Measurements from ENCODE around the gene TSG101. TPM values are rescaled to one million over a fixed set of nuclear protein-coding genes. Genes with fewer than 3 reads are reported as not detected.

The TSG101 gene
- total RNA-seq, 1 donor from 2014 or later = 54.5 TPM

DNA sequence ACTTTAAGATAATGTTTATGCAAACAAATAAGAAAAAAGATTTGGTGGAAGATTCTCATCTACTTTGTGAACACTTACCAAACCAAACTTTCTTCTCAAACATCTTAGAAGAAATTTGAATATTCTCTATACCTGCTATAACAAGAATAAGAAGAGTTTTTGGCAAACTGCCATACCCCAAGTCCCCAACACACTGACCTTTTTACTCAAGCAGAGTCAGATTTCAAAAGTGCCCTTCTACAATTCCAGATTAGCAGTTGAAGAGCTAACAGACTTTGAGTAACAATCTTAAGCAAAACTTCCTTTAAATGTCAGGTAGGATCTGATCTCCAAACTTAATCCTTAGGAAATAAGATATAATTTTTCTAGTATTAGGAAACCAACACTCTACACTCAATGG is 33.9 kb downstream of the TSG101 start:
- DNase-seq = no peak

GRCh38 chr11:18491924-18492323 is 34.8 kb downstream of the TSG101 start:
- no peak for DNase-seq

DNA sequence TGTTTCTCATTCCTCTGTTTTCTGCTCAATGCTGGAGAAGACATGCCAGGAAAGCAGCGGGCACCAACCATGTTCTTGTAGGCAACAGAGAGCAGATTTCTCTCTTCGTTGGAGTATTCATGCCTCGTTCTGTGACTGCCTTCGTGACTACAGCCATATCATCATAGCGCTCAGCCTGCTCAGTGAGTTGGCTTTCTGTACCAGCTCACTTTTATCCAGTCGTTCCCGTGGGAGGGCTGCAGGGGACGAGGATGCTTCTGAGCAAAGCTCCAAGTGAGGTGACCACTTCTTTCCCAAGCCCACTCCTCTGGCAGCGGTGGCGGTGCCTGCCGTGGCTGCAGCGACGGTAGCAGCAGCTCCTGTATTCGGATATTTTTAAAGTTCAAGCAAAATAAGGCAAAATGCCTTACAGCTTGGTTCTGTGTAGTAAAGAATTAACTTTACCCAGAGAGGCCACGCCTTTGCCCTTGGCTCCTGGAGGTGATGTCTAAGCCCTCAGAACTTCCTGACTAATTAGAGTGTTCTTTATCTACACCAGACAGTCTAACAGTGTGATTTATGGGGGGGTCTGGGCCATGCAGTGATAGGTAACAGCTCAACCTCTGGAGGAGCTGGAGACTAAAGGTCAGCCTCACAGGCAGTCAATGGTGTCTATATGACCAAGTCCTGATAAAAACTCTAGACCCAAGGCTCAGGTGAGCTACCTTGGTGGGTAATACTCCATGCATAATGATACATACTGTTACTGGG is 35.8 kb downstream of the TSG101 start:
- no peak for DNase-seq

DNA sequence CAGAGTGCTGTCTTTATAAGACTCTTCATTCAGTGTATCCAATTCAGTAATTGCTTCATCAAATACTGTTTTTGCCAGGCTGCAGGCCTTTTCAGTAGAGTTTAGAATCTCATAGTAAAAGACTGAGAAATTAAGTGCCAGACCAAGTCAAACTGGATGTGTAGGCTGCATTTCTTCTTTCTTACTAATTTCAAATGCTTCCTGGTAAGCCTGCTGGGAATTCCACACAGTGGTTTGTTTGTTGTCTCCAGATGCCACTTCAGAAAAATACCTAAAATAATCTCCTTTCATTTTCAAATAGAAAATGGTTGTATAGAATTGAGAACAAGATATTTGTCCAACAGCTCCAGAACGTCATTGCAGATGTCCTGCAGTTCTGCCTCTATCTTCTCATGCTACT is 36.4 kb downstream of the TSG101 start:
- DNase-seq = no peak

DNA sequence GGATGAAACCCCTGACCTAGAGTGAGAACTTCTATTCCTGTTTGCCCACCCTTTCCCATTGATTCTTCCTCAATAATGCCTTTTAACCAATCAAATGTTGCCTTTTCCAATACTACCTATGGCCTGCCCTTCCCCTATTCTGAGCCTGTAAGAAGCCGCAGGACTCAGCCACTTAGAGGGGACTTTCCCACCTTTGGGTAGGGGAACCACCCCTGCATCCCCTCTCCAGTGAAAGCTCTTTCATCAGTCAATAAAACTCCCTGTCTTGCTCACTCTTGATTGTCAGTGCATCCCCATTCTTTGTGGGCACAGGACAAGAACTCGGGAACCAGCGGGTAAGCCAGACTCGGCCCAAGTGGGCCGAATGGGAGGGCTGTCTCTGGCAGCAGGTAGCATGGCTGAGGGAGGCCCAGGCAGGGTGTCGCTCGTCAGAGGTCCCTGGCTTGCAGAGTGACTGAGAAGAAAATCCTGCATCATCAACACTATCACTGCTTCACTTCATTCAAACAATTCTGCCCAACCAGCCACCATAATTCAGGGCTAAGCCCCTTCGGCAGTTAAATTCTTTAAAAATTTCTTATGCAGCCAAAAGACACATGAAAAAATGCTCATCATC is 40.7 kb downstream of the TSG101 start:
- DNase-seq = no peak

- DNase-seq = no peak
Measured at GRCh38 chr11:18479063-18479462, 47.7 kb downstream of the TSG101 start.

DNA sequence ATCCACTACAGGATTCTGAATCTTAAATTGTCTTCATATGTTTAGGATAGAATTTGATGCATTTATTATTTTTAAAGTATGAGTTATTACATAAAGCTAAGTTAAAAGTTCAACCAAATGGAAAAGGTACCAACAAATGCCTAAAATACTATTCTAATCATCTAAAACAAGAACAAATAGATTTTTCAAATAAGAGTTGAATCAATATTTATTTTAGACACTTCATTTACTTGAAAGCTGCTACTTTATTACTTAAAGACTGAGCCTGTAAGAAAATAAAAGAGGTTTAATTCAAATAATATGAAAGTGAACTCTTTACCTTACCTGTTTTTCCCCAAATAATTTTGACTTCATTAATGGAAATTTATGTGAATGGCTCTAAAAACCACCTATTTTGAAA is 54.2 kb downstream of the TSG101 start:
- no peak for DNase-seq

GRCh38 chr11:18471995-18472394 is 54.7 kb downstream of the TSG101 start:
- no peak for DNase-seq

DNA sequence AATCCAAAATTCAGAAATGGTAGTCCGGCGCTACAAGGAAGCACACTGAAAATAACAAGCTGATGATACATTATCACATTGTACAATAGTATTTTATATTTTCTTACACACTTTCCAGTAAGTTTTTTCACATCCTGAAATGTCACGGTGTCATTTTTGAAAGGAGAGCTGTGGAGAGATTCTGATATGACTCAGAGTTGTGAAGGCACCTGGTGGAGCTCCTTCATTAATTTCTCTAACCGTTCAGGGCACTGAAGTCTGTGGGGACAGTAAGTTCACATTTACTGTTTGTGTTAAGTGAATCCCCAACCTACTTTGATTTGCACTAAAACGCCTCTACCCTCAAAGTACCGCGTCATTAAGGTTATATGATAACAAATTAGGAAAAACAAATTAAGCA is 57.8 kb downstream of the TSG101 start:
- no peak for DNase-seq

- DNase-seq = no peak
Measured at GRCh38 chr11:18468059-18468458, 58.7 kb downstream of the TSG101 start.

GRCh38 chr11:18466402-18466801 is 60.3 kb downstream of the TSG101 start:
- DNase-seq = no peak

DNA sequence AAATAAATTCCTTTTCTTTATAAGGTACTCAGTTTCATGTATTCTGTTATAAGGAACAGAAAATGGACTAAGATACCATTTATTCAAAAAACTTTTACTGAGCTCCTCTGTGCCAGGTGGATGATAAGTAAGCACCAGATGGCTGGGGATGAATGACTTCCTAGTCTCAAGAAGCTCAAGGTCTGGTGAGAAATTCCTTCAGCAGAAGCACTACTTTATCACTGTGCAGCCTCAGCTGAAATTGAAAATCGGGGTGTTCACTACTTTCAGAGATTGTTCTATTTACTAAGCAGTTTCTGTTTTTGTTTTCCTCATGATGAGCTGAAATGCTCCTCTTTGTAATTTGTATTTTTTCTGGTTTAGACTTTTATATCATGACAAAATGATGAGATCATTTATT is 63.3 kb downstream of the TSG101 start:
- no peak for DNase-seq

DNA sequence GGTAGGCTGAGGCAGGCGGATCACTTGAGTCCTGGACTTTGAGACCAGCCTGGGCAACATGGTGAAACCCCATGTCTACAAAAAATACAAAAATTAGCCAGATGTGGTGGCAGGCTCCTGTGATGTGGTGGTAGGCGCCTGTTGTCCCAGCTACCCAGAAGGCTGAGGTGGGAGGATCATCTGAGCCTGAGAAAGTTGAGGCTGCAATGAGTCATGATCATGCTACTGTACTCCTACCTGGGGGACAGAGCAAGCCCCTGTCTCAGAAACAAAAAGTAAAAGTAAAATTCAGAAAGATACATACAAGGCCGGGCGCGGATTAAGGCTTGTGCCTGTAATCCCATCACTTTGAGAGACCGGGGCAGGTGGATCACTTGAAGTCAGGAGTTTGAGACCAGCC is 64.8 kb downstream of the TSG101 start:
- no peak for DNase-seq

DNA sequence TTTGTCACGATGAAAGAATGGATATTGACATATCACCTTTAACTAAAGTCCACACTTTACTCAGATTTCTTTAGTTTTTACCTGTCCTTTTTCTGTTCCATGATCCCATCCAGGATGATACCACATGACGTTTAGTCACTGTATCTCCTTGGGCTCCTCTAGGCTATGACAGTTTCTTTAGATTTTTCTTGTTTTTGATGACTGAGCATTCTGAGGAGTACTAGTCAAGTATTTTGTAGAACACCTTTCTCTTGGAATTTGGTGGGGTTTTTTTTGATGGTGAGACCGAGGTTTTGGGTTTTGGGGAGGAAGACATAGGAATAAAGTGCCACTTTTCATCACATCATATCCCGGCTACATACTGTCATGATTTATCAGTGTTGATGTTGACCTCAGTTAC is 67.1 kb downstream of the TSG101 start:
- no peak for DNase-seq

DNA sequence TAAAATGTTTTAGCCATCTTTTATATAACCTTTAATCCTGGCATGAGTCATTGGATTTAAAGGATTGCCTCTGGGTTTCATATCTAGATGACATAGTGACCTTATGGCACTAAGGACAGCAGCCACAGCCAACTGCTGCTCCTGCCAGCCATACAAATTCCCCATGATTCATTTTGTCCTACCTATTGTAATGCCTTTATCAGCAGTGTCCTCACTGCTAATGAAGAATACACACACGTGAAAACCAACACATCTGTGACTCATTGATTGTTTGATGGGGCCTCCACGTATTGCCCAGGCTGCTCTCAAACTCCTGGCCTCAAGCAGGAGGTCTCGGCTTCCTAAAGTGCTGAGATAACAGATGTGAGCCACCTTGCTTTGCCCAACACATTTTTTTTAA is 69.3 kb downstream of the TSG101 start:
- no peak for DNase-seq

DNA sequence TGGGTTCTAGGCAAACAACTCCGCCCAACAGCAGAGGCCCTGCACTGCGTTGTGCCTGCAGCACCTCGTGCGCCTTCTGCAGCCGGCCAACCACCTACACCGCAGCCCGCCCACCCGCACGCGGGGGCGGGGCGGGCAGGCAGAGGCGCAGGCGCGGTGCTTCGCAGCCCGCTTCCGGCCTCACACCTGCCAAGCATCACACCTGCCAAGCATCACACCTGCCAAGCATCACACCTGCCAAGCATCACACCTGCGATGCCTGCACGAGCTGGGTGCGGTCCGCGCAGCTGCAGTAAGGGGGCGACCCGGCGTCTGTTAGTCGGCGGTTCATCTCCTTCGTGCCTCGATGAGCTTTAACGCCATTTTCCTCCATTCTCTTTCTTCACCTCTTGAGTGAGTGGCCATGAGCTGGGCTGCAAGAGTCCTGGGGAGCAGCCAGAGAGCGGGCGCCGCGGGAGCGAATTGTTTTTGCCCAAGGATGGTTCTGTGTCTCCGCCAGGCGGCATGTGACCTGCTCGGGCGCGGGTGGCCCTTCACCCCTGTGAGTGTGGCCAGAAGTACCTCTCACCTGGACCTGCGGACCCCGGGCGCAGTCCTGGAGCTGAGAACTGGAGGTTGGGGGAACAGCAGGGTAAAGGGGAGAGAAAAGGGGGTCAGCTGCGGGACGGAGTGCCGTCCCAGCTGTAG is 70.9 kb downstream of the TSG101 start, which contains the start of gene LDHAL6A:
TSS of gene LDHAL6A (plus strand) at position 171 of the 687 bp plus-strand sequence. CDS start 825 bp downstream, outside the sequence.
- DNase-seq = no peak

- DNase-seq = no peak
Measured at GRCh38 chr11:18452927-18453326, 73.8 kb downstream of the TSG101 start.

GRCh38 chr11:18449251-18449650 is 77.5 kb downstream of the TSG101 start:
- no peak for DNase-seq

GRCh38 chr11:18438691-18439090 is 88.1 kb downstream of the TSG101 start:
- DNase-seq = no peak

All from skin of body (tissue), 2 donors.